Natural killer cell treated with Interleukin-12 subunit alpha and Interleukin-12 subunit beta and Interleukin-15 and Interleukin-18, amount 100 ng/mL, for 72 hours (primary cell): ENCODE measurements around the gene FA2H. TPM values are rescaled to one million over a fixed set of nuclear protein-coding genes. Genes with fewer than 3 reads are reported as not detected.

Experiments
- ATAC-seq, 2 donors: fragments of 150-1000 bp; cut with Tn5 transposase in 1 of 2; sonication (Bioruptor Pico), chemical (Tn5 transposase) in 1 of 2; 2 replicates each; pipeline ENCODE4 v1.10.0; 2021
- DNase-seq: peaks from one replicate; pipeline ENCODE4 v3.0.0; 2022; ENCODE audit warnings: low spot score
- H3K27ac Mint-ChIP-seq, 2 donors: 1 replicate in 1 of 2; 2 replicates in 1 of 2; pipeline ENCODE4 v1.8.0; 2022; ENCODE audit warnings: mixed read lengths in 2 of 2, mild to moderate bottlenecking in 1 of 2, moderate library complexity in 1 of 2
- H3K27me3 Mint-ChIP-seq, 2 donors: 1 replicate in 1 of 2; 2 replicates in 1 of 2; pipeline ENCODE4 v1.8.0; 2022; ENCODE audit warnings: mixed read lengths in 2 of 2
- H3K36me3 Mint-ChIP-seq: one replicate; pipeline ENCODE4 v1.8.0; 2022; ENCODE audit warnings: mixed read lengths
- H3K4me1 Mint-ChIP-seq, 2 donors: 1 replicate in 1 of 2; 2 replicates in 1 of 2; pipeline ENCODE4 v1.8.0; 2022; ENCODE audit warnings: low read depth in 2 of 2, mixed read lengths in 2 of 2, mild to moderate bottlenecking in 1 of 2
- H3K4me3 Mint-ChIP-seq: one replicate; pipeline ENCODE4 v1.8.0; 2022; ENCODE audit warnings: mixed read lengths
- H3K9me3 Mint-ChIP-seq: 2 replicates; pipeline ENCODE4 v1.8.0; 2022; ENCODE audit warnings: mixed read lengths
- total RNA-seq, 2 donors: library from RNA; stranded (reverse); gene quantifications; one replicate each; pipeline ENCODE4 v1.2.3, GENCODE V29; 2022

The FA2H gene
- total RNA-seq, 2 donors from 2014 or later = not detected

- H3K27me3 Mint-ChIP-seq = peaks cover 24% of the 10 kb centered on the region in 2 donors
- no peak overlapping the region for H3K27ac Mint-ChIP-seq
- no peaks in the 10 kb centered on the region for H3K9me3 Mint-ChIP-seq
- no peaks in the 10 kb centered on the region for H3K4me1 Mint-ChIP-seq
- no peaks in the 10 kb centered on the region for H3K36me3 Mint-ChIP-seq
- ATAC-seq (no peak), DNase-seq (no peak)
- no peak overlapping the region for H3K4me3 Mint-ChIP-seq
Observed at GRCh38 chr16:74761665-74762064, 13.0 kb downstream of the FA2H start.

DNA sequence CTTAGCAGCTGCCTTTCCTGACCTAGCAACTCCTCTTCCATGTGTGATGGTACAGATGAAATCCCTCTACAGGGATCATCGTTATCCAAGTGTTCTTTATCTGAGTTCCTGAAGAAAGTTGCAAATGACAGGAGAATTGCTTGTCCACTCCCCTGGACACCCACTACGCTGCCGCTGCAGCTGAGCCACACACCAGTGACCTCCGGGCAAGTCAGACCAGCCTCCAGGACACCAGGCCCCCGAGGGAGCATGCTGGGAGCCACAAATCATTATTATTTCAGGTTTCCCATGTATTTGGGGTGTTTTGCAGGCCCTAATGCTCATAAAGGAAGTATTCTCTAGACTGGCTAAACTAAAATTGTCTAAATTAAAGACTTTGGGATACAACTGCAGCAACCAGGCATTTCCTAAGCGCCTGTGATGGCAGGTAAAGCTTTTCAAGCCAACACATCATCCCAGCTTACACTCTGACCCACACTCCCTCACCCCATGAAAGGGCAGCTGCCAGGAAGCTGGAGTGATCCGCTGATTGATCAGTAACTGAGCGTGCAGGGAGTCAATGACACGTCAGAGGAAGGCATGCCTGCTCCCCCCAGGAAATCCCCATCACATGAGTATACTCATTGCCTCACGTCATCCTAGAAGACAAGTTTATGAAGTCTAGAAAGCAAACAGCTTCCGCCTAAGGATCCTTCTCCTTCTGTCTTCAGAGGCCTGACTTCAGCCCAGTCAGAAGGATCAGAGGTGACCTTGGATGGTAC is 14.4 kb downstream of the FA2H start:
- peak in 1 of 2 donors; percentile 44 for ATAC-seq
- Mint-ChIP-seq H3K4me1 (no peaks in the 10 kb centered on the region), H3K27ac (no peak overlapping the region), H3K4me3 (no peak overlapping the region), H3K27me3 (peaks cover 15 to 17% of the 10 kb centered on the region in 2 donors), H3K36me3 (no peaks in the 10 kb centered on the region), H3K9me3 (no peaks in the 10 kb centered on the region)
- DNase-seq = no peak

DNA sequence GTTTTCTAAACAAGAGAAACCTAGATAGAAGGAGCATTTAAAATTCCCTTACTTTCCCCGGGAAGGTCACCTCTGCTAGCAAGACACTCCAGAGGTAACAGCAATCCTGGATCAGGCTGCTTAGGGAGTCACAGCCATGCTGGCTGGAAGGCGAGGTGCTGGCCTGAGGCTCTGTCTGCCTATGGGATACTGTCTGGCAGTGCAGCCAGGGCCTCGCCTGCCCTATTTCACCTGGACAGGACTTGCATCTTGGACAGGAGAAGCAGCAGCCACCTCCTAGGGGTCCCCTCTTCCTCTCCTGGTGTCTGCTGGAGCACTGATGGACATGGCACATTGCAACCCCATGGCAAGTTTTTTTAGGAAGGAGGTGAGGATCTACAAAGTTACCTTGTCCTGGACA is 15.1 kb downstream of the FA2H start:
- H3K36me3 Mint-ChIP-seq = no peaks in the 10 kb centered on the region
- H3K27ac Mint-ChIP-seq = no peak overlapping the region
- H3K9me3 Mint-ChIP-seq = no peaks in the 10 kb centered on the region
- H3K4me3 Mint-ChIP-seq = no peak overlapping the region
- DNase-seq (no peak), ATAC-seq (no peak)
- no peaks in the 10 kb centered on the region for H3K4me1 Mint-ChIP-seq
- H3K27me3 Mint-ChIP-seq = peaks cover 12 to 17% of the 10 kb centered on the region in 2 donors

DNA sequence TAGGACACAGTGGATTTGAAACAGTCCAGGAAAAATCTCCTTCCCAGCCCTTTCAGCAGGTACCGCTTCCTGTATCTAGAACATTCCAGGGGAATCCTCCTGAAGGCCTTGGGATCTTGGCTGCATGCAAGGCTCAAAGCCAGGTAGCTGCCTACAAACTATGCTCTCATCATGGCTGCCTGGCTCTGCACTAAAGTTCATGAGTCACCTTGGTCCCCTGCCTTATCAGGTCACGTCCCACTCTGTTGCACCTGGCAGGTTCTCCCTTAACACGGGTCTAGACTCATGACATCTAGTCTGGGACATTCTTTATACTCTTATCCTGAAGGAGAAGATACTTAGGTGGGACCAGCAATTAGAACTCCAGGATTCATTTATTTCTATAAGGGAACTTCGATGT is 15.8 kb downstream of the FA2H start:
- no peak for DNase-seq
- H3K9me3 Mint-ChIP-seq = no peaks in the 10 kb centered on the region
- H3K27ac Mint-ChIP-seq = no peak overlapping the region
- H3K4me1 Mint-ChIP-seq = no peaks in the 10 kb centered on the region
- H3K36me3 Mint-ChIP-seq = no peaks in the 10 kb centered on the region
- H3K27me3 Mint-ChIP-seq = peaks cover 9 to 10% of the 10 kb centered on the region in 2 donors
- ATAC-seq = no peak
- H3K4me3 Mint-ChIP-seq = no peak overlapping the region

DNA sequence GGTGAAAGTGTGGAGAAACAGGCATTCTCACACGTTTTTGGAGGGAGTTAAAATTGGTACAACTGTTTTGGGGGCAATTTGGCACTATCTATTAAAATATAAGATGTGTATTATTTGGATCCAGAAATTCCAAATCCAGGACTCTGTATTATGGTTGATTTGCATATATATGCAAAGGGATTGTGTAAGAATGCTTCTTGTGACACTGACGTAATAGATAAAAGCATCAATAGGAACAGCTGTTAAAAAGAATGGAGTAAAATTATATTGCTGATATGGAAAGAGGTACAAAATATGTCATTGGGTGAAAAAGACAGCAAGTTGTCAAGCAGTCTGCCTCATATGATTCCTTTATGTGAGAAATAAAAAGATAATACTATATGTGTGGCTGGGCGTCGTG is 17.3 kb downstream of the FA2H start:
- Mint-ChIP-seq H3K36me3 (no peaks in the 10 kb centered on the region), H3K4me3 (no peak overlapping the region)

GRCh38 chr16:74756203-74756602 is 18.4 kb downstream of the FA2H start:
- H3K4me3 Mint-ChIP-seq = no peak overlapping the region
- ATAC-seq (no peak), DNase-seq (no peak)
- no peak overlapping the region for H3K27ac Mint-ChIP-seq
- H3K36me3 Mint-ChIP-seq = no peaks in the 10 kb centered on the region
- H3K4me1 Mint-ChIP-seq = no peaks in the 10 kb centered on the region
- H3K27me3 Mint-ChIP-seq = peaks cover 14 to 15% of the 10 kb centered on the region in 2 donors
- H3K9me3 Mint-ChIP-seq = no peaks in the 10 kb centered on the region

More for the DNA sequence above, 17.3 kb downstream of the FA2H start:
- Mint-ChIP-seq H3K27ac (no peak overlapping the region), H3K4me1 (no peaks in the 10 kb centered on the region), H3K27me3 (peaks cover 11 to 14% of the 10 kb centered on the region in 2 donors), H3K9me3 (no peaks in the 10 kb centered on the region)
- ATAC-seq = no peak
- no peak for DNase-seq

- no peak overlapping the region for H3K27ac Mint-ChIP-seq
- H3K36me3 Mint-ChIP-seq = no peaks in the 10 kb centered on the region
- DNase-seq (no peak), ATAC-seq (no peak)
- H3K9me3 Mint-ChIP-seq = no peaks in the 10 kb centered on the region
- no peaks in the 10 kb centered on the region for H3K4me1 Mint-ChIP-seq
- H3K27me3 Mint-ChIP-seq = peaks cover 13% of the 10 kb centered on the region in 2 donors
- no peak overlapping the region for H3K4me3 Mint-ChIP-seq
Observed at GRCh38 chr16:74753180-74753579, 21.4 kb downstream of the FA2H start.

GRCh38 chr16:74752756-74753155 is 21.9 kb downstream of the FA2H start:
- H3K9me3 Mint-ChIP-seq = no peaks in the 10 kb centered on the region
- H3K4me3 Mint-ChIP-seq = no peak overlapping the region
- H3K4me1 Mint-ChIP-seq = no peaks in the 10 kb centered on the region

DNA sequence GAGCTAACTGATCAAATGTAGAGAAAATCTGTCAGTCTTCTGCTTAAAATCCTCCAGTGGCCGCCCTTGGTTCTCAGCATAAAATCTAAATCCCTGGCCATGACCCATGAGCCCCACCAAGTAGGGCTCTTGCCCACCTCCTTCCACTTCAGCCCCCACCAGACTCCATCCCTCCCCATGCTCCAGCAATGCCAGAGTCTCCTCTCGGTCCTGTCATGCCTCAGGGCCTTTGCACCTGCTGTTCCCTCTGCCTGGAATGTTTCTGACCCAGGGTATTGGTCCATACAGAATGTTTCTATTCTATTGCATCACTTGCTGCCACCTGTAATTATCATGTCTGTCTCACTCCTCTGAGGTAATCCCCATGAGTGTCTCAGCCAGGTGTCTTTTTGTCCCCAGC is 22.4 kb downstream of the FA2H start:
- Mint-ChIP-seq H3K27ac (no peak overlapping the region), H3K4me3 (no peak overlapping the region), H3K9me3 (no peaks in the 10 kb centered on the region), H3K36me3 (no peaks in the 10 kb centered on the region), H3K4me1 (no peaks in the 10 kb centered on the region), H3K27me3 (peaks cover 8 to 13% of the 10 kb centered on the region in 2 donors)
- ATAC-seq = no peak
- no peak for DNase-seq

More at GRCh38 chr16:74752756-74753155, 21.9 kb downstream of the FA2H start:
- Mint-ChIP-seq H3K27me3 (peaks cover 13% of the 10 kb centered on the region in 2 donors), H3K36me3 (no peaks in the 10 kb centered on the region), H3K27ac (no peak overlapping the region)
- DNase-seq (no peak), ATAC-seq (peak; percentile 13 to 29)

- H3K4me3 Mint-ChIP-seq = no peak overlapping the region
- no peaks in the 10 kb centered on the region for H3K36me3 Mint-ChIP-seq
- ATAC-seq (no peak), DNase-seq (no peak)
- no peaks in the 10 kb centered on the region for H3K9me3 Mint-ChIP-seq
- H3K4me1 Mint-ChIP-seq = no peaks in the 10 kb centered on the region
- no peak overlapping the region for H3K27ac Mint-ChIP-seq
- peaks cover 5 to 13% of the 10 kb centered on the region in 2 donors for H3K27me3 Mint-ChIP-seq
Observed at GRCh38 chr16:74751658-74752057, 23.0 kb downstream of the FA2H start.

DNA sequence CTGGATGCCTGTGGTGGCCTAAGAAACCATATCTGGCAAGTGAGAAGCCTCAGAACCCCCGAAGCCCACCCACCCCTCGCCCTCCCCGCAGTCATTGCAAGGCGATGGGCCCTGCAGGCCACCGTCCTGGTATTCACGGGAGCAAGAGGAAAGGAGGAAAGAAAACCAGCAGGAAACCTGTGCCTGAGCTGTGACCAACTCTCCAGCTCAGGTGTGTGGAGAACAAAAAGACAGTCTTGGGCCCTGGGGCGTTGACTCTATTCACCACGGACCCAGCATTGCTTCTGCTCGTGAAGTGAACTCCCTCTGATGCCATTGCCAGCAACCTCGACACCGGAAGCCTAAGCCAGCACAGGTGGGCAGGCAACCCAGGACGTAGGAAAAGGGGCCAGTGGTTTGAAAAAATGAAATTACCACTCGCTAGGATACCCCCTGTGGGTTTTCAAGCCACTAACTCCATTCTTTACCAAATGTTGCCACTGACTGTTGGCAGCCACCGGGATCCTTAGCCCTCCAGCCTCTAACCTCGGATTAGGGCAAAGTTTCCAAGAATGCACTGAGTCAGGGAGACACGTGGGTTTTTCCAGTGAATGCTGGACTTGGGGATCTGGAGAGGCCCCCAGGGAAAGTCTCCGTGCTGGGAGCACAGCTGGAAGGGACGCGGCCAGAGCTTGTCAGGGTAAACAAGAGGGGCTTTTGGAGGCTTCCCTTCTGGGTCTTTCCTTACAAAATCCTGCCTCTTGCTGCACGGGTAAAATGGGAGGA is 25.1 kb downstream of the FA2H start:
- H3K27ac Mint-ChIP-seq = no peak overlapping the region

GRCh38 chr16:74748616-74749026 is 26.0 kb downstream of the FA2H start:
- no peaks in the 10 kb centered on the region for H3K36me3 Mint-ChIP-seq
- H3K27ac Mint-ChIP-seq = no peak overlapping the region
- ATAC-seq (no peak), DNase-seq (no peak)
- H3K27me3 Mint-ChIP-seq = peaks cover 5 to 8% of the 10 kb centered on the region in 2 donors
- H3K4me1 Mint-ChIP-seq = no peaks in the 10 kb centered on the region
- H3K4me3 Mint-ChIP-seq = no peak overlapping the region
- no peaks in the 10 kb centered on the region for H3K9me3 Mint-ChIP-seq

More for the DNA sequence above, 25.1 kb downstream of the FA2H start:
- DNase-seq (no peak), ATAC-seq (no peak)
- H3K36me3 Mint-ChIP-seq = no peaks in the 10 kb centered on the region
- peaks cover 5 to 13% of the 10 kb centered on the region in 2 donors for H3K27me3 Mint-ChIP-seq
- no peak overlapping the region for H3K4me3 Mint-ChIP-seq
- H3K4me1 Mint-ChIP-seq = no peaks in the 10 kb centered on the region
- H3K9me3 Mint-ChIP-seq = no peaks in the 10 kb centered on the region

- no peak overlapping the region for H3K27ac Mint-ChIP-seq
- H3K27me3 Mint-ChIP-seq = peaks cover 5 to 6% of the 10 kb centered on the region in 2 donors
- H3K9me3 Mint-ChIP-seq = no peaks in the 10 kb centered on the region
- no peaks in the 10 kb centered on the region for H3K36me3 Mint-ChIP-seq
- no peaks in the 10 kb centered on the region for H3K4me1 Mint-ChIP-seq
- ATAC-seq (no peak), DNase-seq (no peak)
- no peak overlapping the region for H3K4me3 Mint-ChIP-seq
Observed at GRCh38 chr16:74747716-74748615, 26.7 kb downstream of the FA2H start.
